ENCODE measurements around the gene FGD5.
"Not testable (repeated sequence)": the region's sequence is repeated elsewhere in the genome, so short reads cannot be mapped to it uniquely, and the experiment has no call there.

FGD5 gene

DNA sequence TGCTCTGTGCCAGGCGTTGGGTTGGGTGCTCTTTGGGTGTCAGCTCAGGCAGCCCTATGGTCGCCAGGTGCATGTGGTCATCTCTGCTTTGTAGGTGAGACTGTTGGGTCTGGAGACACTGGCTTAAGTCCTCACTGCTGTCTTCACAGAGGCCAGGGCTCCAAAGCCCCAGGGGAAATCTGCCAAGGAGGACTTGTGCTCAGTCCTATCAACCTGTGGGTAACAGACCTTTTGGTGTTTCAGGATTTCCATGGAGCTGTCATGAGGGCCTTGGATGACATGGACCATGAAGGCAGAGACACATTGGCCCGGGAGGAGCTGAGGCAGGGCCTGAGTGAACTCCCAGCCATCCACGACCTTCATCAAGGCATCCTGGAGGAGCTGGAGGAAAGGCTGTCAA is 78.5 kb downstream of the FGD5 start:
- DNase-seq (ENCODE audit: low spot score): no peak
- in situ Hi-C loops (cut with MboI; ENCODE audit: low pct_unique_long_range_greater_than_20kb, low sequenced_read_pairs, unreplicated experiment): no loop called here
- no peak for TF ChIP-seq CTCF (IDR thresholded peaks at IDR 0.05; ENCODE audit: extremely low read depth, insufficient read depth, missing control alignments)

GRCh38 chr3:14898929-14899328 is 80.2 kb downstream of the FGD5 start:
- in situ Hi-C loops (cut with MboI; ENCODE audit: low pct_unique_long_range_greater_than_20kb, low sequenced_read_pairs, unreplicated experiment): no loop called here
- DNase-seq (ENCODE audit: low spot score): no peak
- no peak for TF ChIP-seq CTCF (IDR thresholded peaks at IDR 0.05; ENCODE audit: extremely low read depth, insufficient read depth, missing control alignments)

DNA sequence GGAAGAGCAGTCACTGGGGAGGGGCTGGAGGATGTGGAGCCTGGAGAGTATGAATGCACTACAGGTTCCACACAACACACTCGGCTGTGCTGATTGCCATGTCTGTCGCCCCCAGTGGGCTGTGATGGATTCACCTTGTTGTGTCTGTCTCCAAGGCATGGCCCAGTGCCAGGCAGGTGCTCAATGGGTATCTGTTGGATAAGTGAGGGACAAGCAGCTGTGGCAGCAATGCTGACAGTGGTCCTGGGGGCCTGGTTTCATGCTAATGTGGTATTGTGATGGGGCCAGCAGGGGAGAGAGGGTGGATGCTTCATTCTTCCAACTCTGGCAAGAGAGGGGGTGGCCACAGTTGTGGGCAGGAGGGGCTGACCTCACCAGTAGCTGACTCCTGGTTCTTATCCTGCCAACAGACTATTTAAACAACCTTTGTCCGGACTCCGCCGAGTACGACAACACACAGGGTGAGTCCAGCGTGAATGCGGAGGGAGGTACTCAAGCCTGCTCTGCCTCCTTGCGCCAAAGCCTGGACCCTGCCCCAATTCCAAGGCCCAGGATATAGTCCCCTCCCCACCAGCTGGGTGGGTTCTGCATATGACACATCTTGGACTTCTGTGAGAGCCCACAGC is 81.3 kb downstream of the FGD5 start:
- no peak for DNase-seq (ENCODE audit: low spot score)
- in situ Hi-C loops (cut with MboI; ENCODE audit: low pct_unique_long_range_greater_than_20kb, low sequenced_read_pairs, unreplicated experiment): loop anchor here (25.0 kb wide), 1 partner anchor 238 kb away; the partner anchor contains the start of gene CCDC174
- no peak for TF ChIP-seq CTCF (IDR thresholded peaks at IDR 0.05; ENCODE audit: extremely low read depth, insufficient read depth, missing control alignments)

GRCh38 chr3:14900881-14901873 is 82.4 kb downstream of the FGD5 start:
- DNase-seq (ENCODE audit: low spot score): no peak
- in situ Hi-C loops (cut with MboI; ENCODE audit: low pct_unique_long_range_greater_than_20kb, low sequenced_read_pairs, unreplicated experiment): loop anchor here (25.0 kb wide), 1 partner anchor 239 kb away; the partner anchor contains the start of gene CCDC174
- TF ChIP-seq CTCF (IDR thresholded peaks at IDR 0.05; ENCODE audit: extremely low read depth, insufficient read depth, missing control alignments): no peak

- no peak for DNase-seq (ENCODE audit: low spot score)
- in situ Hi-C loops (cut with MboI; ENCODE audit: low pct_unique_long_range_greater_than_20kb, low sequenced_read_pairs, unreplicated experiment): loop anchor here (25.0 kb wide), 1 partner anchor 240 kb away; the partner anchor contains the start of gene CCDC174
- TF ChIP-seq CTCF (IDR thresholded peaks at IDR 0.05; ENCODE audit: extremely low read depth, insufficient read depth, missing control alignments): no peak
Observed at GRCh38 chr3:14902719-14903118, 84.0 kb downstream of the FGD5 start.

- in situ Hi-C loops (cut with MboI; ENCODE audit: low pct_unique_long_range_greater_than_20kb, low sequenced_read_pairs, unreplicated experiment): loop anchor here (25.0 kb wide), 1 partner anchor 241 kb away; the partner anchor contains the start of gene CCDC174
- not testable (repeated sequence) for DNase-seq (ENCODE audit: low spot score)
Observed at GRCh38 chr3:14903501-14903900, 84.7 kb downstream of the FGD5 start.

Data from GM13977 (cell line).